Liver (tissue), 3 donors: ENCODE results near the gene CDY2A.
"Not testable (repeated sequence)": the region's sequence is repeated elsewhere in the genome, so short reads cannot be mapped to it uniquely, and the experiment has no call there.

Experiments used
- EGR1 ChIP-seq, 2 donors: IDR thresholded peaks; 2 replicates each; pipeline ENCODE4 v1.6.1; 2016 to 2018; ENCODE audit warnings: antibody characterized with exemption in 2 of 2, low read depth in 2 of 2
- FOXA1 ChIP-seq: IDR thresholded peaks from 2 replicates; pipeline ENCODE4 v1.6.1; 2016; ENCODE audit warnings: antibody characterized with exemption
- GABPA ChIP-seq, 2 donors: IDR thresholded peaks in 1 of 2; conservative IDR thresholded peaks in 1 of 2; 2 replicates each; pipeline ENCODE4 v1.6.1; 2016; ENCODE audit warnings: antibody characterized with exemption in 2 of 2, mild to moderate bottlenecking in 1 of 2, moderate library complexity in 1 of 2
- HNF4G ChIP-seq: IDR thresholded peaks from 2 replicates; pipeline ENCODE4 v1.6.1; 2016; ENCODE audit warnings: antibody characterized with exemption
- JUND ChIP-seq, 2 donors: IDR thresholded peaks; 2 replicates each; pipeline ENCODE4 v1.6.1; 2016; ENCODE audit warnings: antibody characterized with exemption in 2 of 2
- RAD21 ChIP-seq, 2 donors: IDR thresholded peaks; 2 replicates each; pipeline ENCODE4 v1.6.1; 2016; ENCODE audit warnings: antibody characterized with exemption in 2 of 2, mild to moderate bottlenecking in 2 of 2
- TF ChIP-seq, protein P1 (sequence below): fragments of 150-350 bp; IDR thresholded peaks from 2 replicates; pipeline ENCODE4 v1.5.1; 2017; ENCODE audit warnings: improper control_type of control experiment, low read depth, low read length; ENCODE audit not compliant: missing input control
- TF ChIP-seq, protein P2 (sequence below): IDR thresholded peaks from 2 replicates; pipeline ENCODE4 v1.6.1; 2016; ENCODE audit warnings: antibody characterized with exemption, mild to moderate bottlenecking
- TF ChIP-seq, protein P3 (sequence below): IDR thresholded peaks from 2 replicates; pipeline ENCODE4 v1.6.1; 2016; ENCODE audit warnings: antibody characterized with exemption
- donor health status: healthy.
- donor health status: healthy.

DNA sequence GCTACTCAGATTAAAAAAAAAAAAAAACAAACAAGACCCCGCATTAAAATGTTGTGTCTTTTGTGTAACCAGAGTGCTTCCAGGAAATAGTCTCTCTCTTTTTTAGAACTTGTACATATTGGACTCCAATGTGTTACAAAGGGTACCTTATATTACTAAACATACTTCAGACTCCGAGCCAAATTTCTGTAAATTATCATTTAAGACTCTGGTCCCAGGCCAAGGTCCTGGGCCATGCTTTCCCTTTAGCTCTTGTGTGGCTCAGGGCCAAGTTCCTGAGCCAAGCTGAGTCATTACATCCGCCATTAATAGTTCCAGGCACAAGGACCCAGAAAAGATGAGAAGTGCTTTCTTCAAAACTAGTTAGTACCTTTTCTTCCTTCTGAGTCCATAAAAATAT lies 4.6 kb downstream of the CDY2A start:
- TF ChIP-seq, protein P1, sequence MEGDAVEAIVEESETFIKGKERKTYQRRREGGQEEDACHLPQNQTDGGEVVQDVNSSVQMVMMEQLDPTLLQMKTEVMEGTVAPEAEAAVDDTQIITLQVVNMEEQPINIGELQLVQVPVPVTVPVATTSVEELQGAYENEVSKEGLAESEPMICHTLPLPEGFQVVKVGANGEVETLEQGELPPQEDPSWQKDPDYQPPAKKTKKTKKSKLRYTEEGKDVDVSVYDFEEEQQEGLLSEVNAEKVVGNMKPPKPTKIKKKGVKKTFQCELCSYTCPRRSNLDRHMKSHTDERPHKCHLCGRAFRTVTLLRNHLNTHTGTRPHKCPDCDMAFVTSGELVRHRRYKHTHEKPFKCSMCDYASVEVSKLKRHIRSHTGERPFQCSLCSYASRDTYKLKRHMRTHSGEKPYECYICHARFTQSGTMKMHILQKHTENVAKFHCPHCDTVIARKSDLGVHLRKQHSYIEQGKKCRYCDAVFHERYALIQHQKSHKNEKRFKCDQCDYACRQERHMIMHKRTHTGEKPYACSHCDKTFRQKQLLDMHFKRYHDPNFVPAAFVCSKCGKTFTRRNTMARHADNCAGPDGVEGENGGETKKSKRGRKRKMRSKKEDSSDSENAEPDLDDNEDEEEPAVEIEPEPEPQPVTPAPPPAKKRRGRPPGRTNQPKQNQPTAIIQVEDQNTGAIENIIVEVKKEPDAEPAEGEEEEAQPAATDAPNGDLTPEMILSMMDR: not testable (repeated sequence)
- not testable (repeated sequence) for TF ChIP-seq EGR1 (IDR thresholded peaks at IDR 0.05; ENCODE audit: low read depth in 2 of 2); RAD21 (IDR thresholded peaks at IDR 0.05); JUND (IDR thresholded peaks at IDR 0.05); HNF4G; FOXA1; GABPA (IDR thresholded peaks at IDR 0.05 in 1 of 2, conservative IDR thresholded peaks at IDR 0.05 in 1 of 2)
- TF ChIP-seq, protein P2, sequence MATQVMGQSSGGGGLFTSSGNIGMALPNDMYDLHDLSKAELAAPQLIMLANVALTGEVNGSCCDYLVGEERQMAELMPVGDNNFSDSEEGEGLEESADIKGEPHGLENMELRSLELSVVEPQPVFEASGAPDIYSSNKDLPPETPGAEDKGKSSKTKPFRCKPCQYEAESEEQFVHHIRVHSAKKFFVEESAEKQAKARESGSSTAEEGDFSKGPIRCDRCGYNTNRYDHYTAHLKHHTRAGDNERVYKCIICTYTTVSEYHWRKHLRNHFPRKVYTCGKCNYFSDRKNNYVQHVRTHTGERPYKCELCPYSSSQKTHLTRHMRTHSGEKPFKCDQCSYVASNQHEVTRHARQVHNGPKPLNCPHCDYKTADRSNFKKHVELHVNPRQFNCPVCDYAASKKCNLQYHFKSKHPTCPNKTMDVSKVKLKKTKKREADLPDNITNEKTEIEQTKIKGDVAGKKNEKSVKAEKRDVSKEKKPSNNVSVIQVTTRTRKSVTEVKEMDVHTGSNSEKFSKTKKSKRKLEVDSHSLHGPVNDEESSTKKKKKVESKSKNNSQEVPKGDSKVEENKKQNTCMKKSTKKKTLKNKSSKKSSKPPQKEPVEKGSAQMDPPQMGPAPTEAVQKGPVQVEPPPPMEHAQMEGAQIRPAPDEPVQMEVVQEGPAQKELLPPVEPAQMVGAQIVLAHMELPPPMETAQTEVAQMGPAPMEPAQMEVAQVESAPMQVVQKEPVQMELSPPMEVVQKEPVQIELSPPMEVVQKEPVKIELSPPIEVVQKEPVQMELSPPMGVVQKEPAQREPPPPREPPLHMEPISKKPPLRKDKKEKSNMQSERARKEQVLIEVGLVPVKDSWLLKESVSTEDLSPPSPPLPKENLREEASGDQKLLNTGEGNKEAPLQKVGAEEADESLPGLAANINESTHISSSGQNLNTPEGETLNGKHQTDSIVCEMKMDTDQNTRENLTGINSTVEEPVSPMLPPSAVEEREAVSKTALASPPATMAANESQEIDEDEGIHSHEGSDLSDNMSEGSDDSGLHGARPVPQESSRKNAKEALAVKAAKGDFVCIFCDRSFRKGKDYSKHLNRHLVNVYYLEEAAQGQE: not testable (repeated sequence)
- TF ChIP-seq, protein P3, sequence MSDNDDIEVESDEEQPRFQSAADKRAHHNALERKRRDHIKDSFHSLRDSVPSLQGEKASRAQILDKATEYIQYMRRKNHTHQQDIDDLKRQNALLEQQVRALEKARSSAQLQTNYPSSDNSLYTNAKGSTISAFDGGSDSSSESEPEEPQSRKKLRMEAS: not testable (repeated sequence)
